ENCODE measurements around the gene AHSP. TPM values are rescaled to one million over a fixed set of nuclear protein-coding genes. Genes with fewer than 3 reads are reported as not detected.

AHSP gene
- total RNA-seq, 1 donor from 2014 or later: not detected

- Mint-ChIP-seq H3K36me3 (no peaks in the 10 kb centered on the region), H3K4me3 (peak overlapping the region; percentile 55), H3K27ac (no peak overlapping the region), H3K27me3 (peaks cover 16% of the 10 kb centered on the region), H3K9me3 (no peaks in the 10 kb centered on the region), H3K4me1 (ENCODE audit: unreplicated experiment) (no peaks in the 10 kb centered on the region)
- DNase-seq (ENCODE audit: extremely low spot score, unreplicated experiment): no peak
- no peak for TF ChIP-seq CTCF (conservative IDR thresholded peaks at IDR 0.05)
Measured at GRCh38 chr16:31529937-31530312, 2.2 kb downstream of the AHSP start.

DNA sequence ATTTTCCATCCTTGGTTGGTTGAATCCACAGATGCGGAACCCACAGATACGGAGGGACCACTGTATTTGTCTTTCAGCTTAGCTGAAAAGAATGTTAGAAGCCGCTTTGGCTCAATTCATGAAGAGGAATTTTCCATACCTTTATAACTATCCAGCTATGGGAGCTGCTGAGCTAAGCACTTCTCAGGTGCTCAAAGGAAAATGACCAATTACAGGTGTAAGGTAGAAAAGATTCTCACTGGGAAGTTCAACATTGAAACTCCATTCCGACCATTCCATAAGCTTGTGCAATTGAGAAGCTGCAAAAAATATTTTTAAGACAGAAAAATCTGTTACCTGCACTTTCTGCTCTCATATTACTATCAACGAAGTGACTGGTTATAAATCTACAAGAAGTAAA lies 2.7 kb downstream of the AHSP start:
- TF ChIP-seq CTCF (conservative IDR thresholded peaks at IDR 0.05): no peak
- Mint-ChIP-seq H3K36me3 (no peaks in the 10 kb centered on the region), H3K4me3 (no peak overlapping the region), H3K9me3 (no peaks in the 10 kb centered on the region), H3K4me1 (ENCODE audit: unreplicated experiment) (no peaks in the 10 kb centered on the region), H3K27ac (no peak overlapping the region), H3K27me3 (peaks cover 13% of the 10 kb centered on the region)
- DNase-seq (ENCODE audit: extremely low spot score, unreplicated experiment): no peak

DNA sequence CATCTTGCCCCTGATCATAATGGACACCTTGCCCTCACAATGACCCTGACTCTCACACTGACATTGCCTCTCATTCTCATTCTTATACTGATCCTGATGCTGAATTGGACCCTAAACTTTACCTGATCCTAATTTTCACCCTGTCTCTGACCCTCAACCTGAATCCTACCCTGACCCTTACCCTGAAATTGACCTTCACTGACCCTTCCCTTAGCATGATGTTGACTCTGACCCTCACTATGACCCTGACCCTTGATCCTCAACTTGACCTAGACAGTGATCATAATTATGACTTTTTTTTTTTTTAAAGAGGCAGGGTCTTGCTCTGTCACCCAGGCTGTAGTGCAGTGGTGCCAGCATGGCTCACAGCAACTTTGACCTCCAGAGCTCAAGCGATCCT lies 3.4 kb downstream of the AHSP start:
- Mint-ChIP-seq H3K4me3 (no peak overlapping the region), H3K36me3 (no peaks in the 10 kb centered on the region)
- TF ChIP-seq CTCF (conservative IDR thresholded peaks at IDR 0.05): no peak

DNA sequence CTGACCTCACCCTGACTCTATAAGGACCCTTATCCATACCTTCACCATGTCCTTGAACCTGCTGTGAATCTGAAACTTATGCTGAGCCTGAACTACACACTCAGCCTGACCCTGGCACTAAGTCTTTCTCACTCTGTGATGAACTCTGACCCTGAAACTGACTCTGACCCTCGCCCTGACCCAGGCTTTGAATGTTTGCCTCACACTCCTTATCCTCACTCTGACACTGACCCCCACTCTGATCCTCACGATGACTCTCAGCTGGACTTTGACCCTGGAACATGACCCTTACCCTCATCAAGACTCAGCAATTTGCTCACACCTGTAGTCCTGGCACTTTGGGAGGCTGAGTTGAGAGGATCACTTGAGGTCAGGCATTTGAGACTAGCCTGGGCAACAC lies 4.4 kb downstream of the AHSP start:
- DNase-seq (ENCODE audit: extremely low spot score, unreplicated experiment): no peak
- peaks cover 11% of the 10 kb centered on the region for H3K27me3 Mint-ChIP-seq
- H3K4me3 Mint-ChIP-seq: no peak overlapping the region
- no peaks in the 10 kb centered on the region for H3K9me3 Mint-ChIP-seq
- no peak for TF ChIP-seq CTCF (conservative IDR thresholded peaks at IDR 0.05)
- no peaks in the 10 kb centered on the region for H3K36me3 Mint-ChIP-seq
- H3K27ac Mint-ChIP-seq: no peak overlapping the region
- H3K4me1 Mint-ChIP-seq (ENCODE audit: unreplicated experiment): no peaks in the 10 kb centered on the region

More for the DNA sequence above, 3.4 kb downstream of the AHSP start:
- Mint-ChIP-seq H3K27ac (no peak overlapping the region), H3K9me3 (no peaks in the 10 kb centered on the region), H3K4me1 (ENCODE audit: unreplicated experiment) (no peaks in the 10 kb centered on the region), H3K27me3 (peaks cover 17% of the 10 kb centered on the region)
- DNase-seq (ENCODE audit: extremely low spot score, unreplicated experiment): no peak

GRCh38 chr16:31532896-31533295 lies 5.2 kb downstream of the AHSP start:
- peaks cover 13% of the 10 kb centered on the region for H3K27me3 Mint-ChIP-seq
- H3K27ac Mint-ChIP-seq: no peak overlapping the region
- no peaks in the 10 kb centered on the region for H3K4me1 Mint-ChIP-seq (ENCODE audit: unreplicated experiment)

More at GRCh38 chr16:31532896-31533295, 5.2 kb downstream of the AHSP start:
- Mint-ChIP-seq H3K36me3 (no peaks in the 10 kb centered on the region), H3K4me3 (no peak overlapping the region), H3K9me3 (no peaks in the 10 kb centered on the region)
- TF ChIP-seq CTCF (conservative IDR thresholded peaks at IDR 0.05): no peak
- no peak for DNase-seq (ENCODE audit: extremely low spot score, unreplicated experiment)
